Calu3 (cell line): ENCODE measurements around the gene ABCA4. TPM values are rescaled to one million over a fixed set of nuclear protein-coding genes. Genes with fewer than 3 reads are reported as not detected.

ENCODE experiments used
- BruUV-seq: library from RNA; stranded (reverse); fragments of 400-500 nt; replicated peaks from 2 replicates; lab custom pipeline; 2021; lab: Mats Ljungman, UMichigan
- CTCF ChIA-PET: fragments of 300-600 bp; sonication (Branson Sonifier 250); formaldehyde crosslinking; loops from one replicate; lab custom pipeline; 2022; ENCODE audit warnings: antibody characterized with exemption; lab: Charles Lee
- DNase-seq: peaks from one replicate; pipeline ENCODE4 v3.0.0; 2022
- H3K27ac Mint-ChIP-seq: one replicate; pipeline ENCODE4 v1.8.0; 2022; ENCODE audit warnings: mixed read lengths; ENCODE audit not compliant: unreplicated experiment
- H3K27me3 Mint-ChIP-seq: one replicate; pipeline ENCODE4 v1.8.0; 2022; ENCODE audit warnings: mixed read lengths; ENCODE audit not compliant: unreplicated experiment
- H3K36me3 Mint-ChIP-seq: one replicate; pipeline ENCODE4 v1.8.0; 2022; ENCODE audit warnings: mild to moderate bottlenecking, moderate library complexity, mixed read lengths; ENCODE audit not compliant: insufficient read depth, unreplicated experiment
- H3K4me1 Mint-ChIP-seq: one replicate; pipeline ENCODE4 v1.8.0; 2022; ENCODE audit warnings: mild to moderate bottlenecking, low read depth, mixed read lengths; ENCODE audit not compliant: unreplicated experiment
- H3K4me3 Mint-ChIP-seq: one replicate; pipeline ENCODE4 v1.8.0; 2022; ENCODE audit warnings: mild to moderate bottlenecking, low read depth, moderate library complexity, mixed read lengths; ENCODE audit not compliant: unreplicated experiment
- H3K9me3 Mint-ChIP-seq: one replicate; pipeline ENCODE4 v1.8.0; 2022; ENCODE audit warnings: low read depth, mixed read lengths; ENCODE audit not compliant: unreplicated experiment
- intact Hi-C: fragments of 100-400 bp; cut with micrococcal nuclease; formaldehyde crosslinking; loops from one replicate; pipeline ENCODE4 v1.10.0; 2022; ENCODE audit not compliant: unreplicated experiment
- total RNA-seq: library from RNA; stranded (reverse); gene quantifications from 2 replicates; pipeline ENCODE4 v1.2.3, GENCODE V29; 2022
- TF ChIP-seq, protein P1 (sequence below): fragments of 200-600 bp; IDR thresholded peaks from one replicate; pipeline ENCODE4 v1.8.0; 2022; ENCODE audit warnings: antibody characterized with exemption; ENCODE audit not compliant: unreplicated experiment

The ABCA4 gene
- total RNA-seq, 1 experiment from 2014 or later, result 0.31 TPM

DNA sequence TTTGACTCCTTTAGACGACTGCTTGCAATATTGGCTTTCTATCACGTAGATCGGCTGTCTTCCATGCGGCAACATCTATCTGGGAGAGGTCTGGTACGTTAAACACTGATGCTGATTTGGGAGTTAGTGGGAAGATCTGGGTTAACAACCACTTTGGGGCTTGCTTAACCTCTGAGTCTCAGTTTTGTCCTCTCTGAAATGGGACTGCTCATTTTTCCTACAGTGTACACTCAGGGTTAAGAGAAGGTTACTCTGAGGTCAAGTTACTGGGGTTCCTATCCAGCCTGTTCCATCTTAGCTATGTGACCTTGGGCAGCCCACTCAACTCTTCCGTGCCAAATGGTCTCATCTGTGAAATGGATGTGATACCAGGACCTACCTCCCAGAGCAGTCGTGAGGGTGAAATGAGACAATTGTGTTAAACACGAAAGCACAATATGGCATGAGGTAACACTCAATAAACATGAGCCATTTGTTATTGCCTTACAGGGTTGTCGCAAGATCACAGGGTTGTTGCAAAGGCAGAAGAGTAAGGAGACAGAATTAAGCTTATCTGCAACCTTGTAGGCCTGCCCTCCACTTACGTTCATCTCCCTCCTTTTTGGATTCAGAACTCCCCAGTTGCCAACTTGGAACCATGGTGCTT, 5.6 kb downstream of the ABCA4 start:
- TF ChIP-seq, protein P1, sequence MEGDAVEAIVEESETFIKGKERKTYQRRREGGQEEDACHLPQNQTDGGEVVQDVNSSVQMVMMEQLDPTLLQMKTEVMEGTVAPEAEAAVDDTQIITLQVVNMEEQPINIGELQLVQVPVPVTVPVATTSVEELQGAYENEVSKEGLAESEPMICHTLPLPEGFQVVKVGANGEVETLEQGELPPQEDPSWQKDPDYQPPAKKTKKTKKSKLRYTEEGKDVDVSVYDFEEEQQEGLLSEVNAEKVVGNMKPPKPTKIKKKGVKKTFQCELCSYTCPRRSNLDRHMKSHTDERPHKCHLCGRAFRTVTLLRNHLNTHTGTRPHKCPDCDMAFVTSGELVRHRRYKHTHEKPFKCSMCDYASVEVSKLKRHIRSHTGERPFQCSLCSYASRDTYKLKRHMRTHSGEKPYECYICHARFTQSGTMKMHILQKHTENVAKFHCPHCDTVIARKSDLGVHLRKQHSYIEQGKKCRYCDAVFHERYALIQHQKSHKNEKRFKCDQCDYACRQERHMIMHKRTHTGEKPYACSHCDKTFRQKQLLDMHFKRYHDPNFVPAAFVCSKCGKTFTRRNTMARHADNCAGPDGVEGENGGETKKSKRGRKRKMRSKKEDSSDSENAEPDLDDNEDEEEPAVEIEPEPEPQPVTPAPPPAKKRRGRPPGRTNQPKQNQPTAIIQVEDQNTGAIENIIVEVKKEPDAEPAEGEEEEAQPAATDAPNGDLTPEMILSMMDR, result no peak
- intact Hi-C loops, result no loop called here
- no peak overlapping the region for H3K4me3 Mint-ChIP-seq
- CTCF ChIA-PET, result no interaction called here
- no peak overlapping the region for H3K27ac Mint-ChIP-seq
- H3K9me3 Mint-ChIP-seq, result no peaks in the 10 kb centered on the region
- peaks cover 9% of the 10 kb centered on the region for H3K4me1 Mint-ChIP-seq
- DNase-seq, result no peak
- no TSS peak for BruUV-seq
- no peaks in the 10 kb centered on the region for H3K36me3 Mint-ChIP-seq
- no peaks in the 10 kb centered on the region for H3K27me3 Mint-ChIP-seq

DNA sequence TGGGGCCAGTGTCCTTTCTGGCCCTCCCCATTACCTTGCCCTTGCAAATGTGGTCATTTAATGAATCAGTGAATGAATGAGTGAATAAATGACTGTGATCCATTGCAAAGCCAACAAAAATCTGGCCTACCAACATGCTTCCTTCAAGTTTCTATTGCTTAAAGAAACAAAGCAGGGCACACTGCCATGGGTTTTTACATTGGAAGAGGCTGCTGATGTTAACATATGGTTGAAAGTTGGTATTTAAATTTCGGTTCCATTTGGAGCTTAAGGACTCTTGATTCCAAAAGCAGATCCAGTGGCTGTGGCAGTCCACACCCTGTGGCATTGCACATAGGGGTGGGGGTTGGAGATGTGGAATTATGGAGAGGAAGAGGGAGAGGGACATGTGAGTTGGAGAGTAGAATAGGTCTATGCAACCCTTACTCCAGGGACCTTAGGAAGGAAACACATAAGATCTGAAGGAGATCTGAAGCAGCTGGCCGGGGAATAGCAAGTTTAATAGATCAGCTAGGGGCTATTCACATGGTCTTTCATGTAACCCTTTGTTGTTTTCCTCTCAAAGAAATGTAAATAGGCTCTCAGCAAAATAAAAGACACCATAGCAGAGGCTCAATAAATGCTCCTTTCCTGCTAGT, 7.2 kb downstream of the ABCA4 start:
- no peak overlapping the region for H3K4me3 Mint-ChIP-seq
- peaks cover 9% of the 10 kb centered on the region for H3K4me1 Mint-ChIP-seq
- no peaks in the 10 kb centered on the region for H3K36me3 Mint-ChIP-seq
- BruUV-seq, result no TSS peak
- DNase-seq, result no peak
- H3K27ac Mint-ChIP-seq, result no peak overlapping the region
- TF ChIP-seq, protein P1, result no peak
- H3K9me3 Mint-ChIP-seq, result no peaks in the 10 kb centered on the region
- intact Hi-C loops, result no loop called here
- peaks cover 1% of the 10 kb centered on the region for H3K27me3 Mint-ChIP-seq
- CTCF ChIA-PET, result interaction anchor here (0.5 to 1.0 kb wide), 2 partner anchors 45 to 124 kb away, joined by 3 to 4 read pairs; no protein-coding TSS in a partner anchor

- BruUV-seq, result no TSS peak
- Mint-ChIP-seq H3K27ac (no peak overlapping the region), H3K27me3 (peaks cover 19% of the 10 kb centered on the region), H3K4me3 (no peak overlapping the region), H3K9me3 (no peaks in the 10 kb centered on the region), H3K4me1 (no peaks in the 10 kb centered on the region), H3K36me3 (no peaks in the 10 kb centered on the region)
- DNase-seq, result no peak
- TF ChIP-seq, protein P1, result no peak
- CTCF ChIA-PET, result no interaction called here
- intact Hi-C loops, result no loop called here
Observed at GRCh38 chr1:94111879-94112278, 9.1 kb downstream of the ABCA4 start.

- peaks cover 21% of the 10 kb centered on the region for H3K27me3 Mint-ChIP-seq
- no peak overlapping the region for H3K4me3 Mint-ChIP-seq
Observed at GRCh38 chr1:94110946-94111740, 9.8 kb downstream of the ABCA4 start.

More at GRCh38 chr1:94110946-94111740, 9.8 kb downstream of the ABCA4 start:
- intact Hi-C loops, result no loop called here
- BruUV-seq, result no TSS peak
- Mint-ChIP-seq H3K9me3 (no peaks in the 10 kb centered on the region), H3K27ac (no peak overlapping the region), H3K36me3 (no peaks in the 10 kb centered on the region), H3K4me1 (no peaks in the 10 kb centered on the region)
- DNase-seq, result no peak
- CTCF ChIA-PET, result no interaction called here
- TF ChIP-seq, protein P1, result no peak
